DOHH2 (cell line): ENCODE data around the gene MAML2.

ENCODE experiments used
- EZH2phosphoT487 ChIP-seq: fragments of 200-600 bp; sonication (generic); IDR thresholded peaks from 2 replicates; pipeline ENCODE4 v1.6.1; 2017; ENCODE audit warnings: borderline replicate concordance, mild to moderate bottlenecking, antibody characterized with exemption, low read length, moderate library complexity, mixed read lengths
- TF ChIP-seq, protein P1 (sequence below): fragments of 200-600 bp; sonication (generic); IDR thresholded peaks from one replicate; pipeline ENCODE4 v1.5.1; 2014; ENCODE audit warnings: antibody characterized with exemption, mild to moderate bottlenecking, low read depth, low read length; ENCODE audit not compliant: poor library complexity, severe bottlenecking

DNA sequence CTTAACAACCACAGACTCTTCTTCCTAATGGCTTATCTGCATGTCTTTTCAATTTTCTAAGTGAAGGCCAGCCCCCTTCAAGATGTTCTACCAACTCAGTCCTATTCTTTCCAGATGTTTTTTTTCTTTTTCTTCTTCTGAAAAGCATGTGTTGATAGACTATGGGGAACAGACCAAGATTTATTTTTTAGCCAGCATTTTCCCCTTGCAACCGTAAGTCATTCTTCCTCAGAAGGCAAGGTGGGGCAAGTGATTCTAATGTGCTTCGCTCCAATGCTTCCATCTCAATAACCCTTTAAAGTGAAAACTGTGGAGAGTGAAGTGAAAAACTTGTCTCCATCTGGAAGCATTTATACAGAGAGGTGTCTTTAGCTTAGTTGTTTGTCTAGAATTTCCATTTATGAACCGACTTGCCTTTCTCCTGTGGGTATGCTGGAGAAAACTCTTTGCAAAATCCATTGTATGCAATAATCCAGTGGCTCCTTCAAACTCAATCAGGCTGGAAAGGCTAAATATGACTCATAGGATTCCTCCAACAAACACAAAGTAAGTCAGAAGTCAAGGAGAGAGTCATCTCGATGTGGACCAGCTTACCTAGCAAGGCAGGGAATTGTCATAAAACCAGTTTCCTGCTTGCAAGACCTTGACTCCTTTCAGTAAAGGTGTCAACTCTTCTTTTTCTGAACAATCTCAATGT lies 83.7 kb downstream of the MAML2 start:
- TF ChIP-seq, protein P1, sequence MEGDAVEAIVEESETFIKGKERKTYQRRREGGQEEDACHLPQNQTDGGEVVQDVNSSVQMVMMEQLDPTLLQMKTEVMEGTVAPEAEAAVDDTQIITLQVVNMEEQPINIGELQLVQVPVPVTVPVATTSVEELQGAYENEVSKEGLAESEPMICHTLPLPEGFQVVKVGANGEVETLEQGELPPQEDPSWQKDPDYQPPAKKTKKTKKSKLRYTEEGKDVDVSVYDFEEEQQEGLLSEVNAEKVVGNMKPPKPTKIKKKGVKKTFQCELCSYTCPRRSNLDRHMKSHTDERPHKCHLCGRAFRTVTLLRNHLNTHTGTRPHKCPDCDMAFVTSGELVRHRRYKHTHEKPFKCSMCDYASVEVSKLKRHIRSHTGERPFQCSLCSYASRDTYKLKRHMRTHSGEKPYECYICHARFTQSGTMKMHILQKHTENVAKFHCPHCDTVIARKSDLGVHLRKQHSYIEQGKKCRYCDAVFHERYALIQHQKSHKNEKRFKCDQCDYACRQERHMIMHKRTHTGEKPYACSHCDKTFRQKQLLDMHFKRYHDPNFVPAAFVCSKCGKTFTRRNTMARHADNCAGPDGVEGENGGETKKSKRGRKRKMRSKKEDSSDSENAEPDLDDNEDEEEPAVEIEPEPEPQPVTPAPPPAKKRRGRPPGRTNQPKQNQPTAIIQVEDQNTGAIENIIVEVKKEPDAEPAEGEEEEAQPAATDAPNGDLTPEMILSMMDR = no peak
- TF ChIP-seq EZH2phosphoT487 = no peak
